CD4-positive, alpha-beta T cell treated with Interleukin-4 for 1 hour (primary cell): Measurements from ENCODE around the gene CEP85.

Experiments used
- DNase-seq, 2 donors: peaks; one replicate each; pipeline ENCODE4 v3.0.0-alpha.2; 2020 to 2022

Gene CEP85

GRCh38 chr1:26279456-26280332, 45.7 kb downstream of the CEP85 start, which contains the start of gene SH3BGRL3:
Gene SH3BGRL3, plus strand, starts transcription at chr1:26280086. Its CDS starts 70 bp downstream, at chr1:26280156.
- DNase-seq, result peak; percentile 82 to 83

- DNase-seq, result peak in 1 of 2 donors; percentile 19
Observed at GRCh38 chr1:26280333-26281042, 46.5 kb downstream of the CEP85 start.

- no peak for DNase-seq
Observed at GRCh38 chr1:26281091-26281958, 47.3 kb downstream of the CEP85 start.

- no peak for DNase-seq
Observed at GRCh38 chr1:26281971-26282370, 48.0 kb downstream of the CEP85 start.

GRCh38 chr1:26282401-26282918, 48.5 kb downstream of the CEP85 start:
- no peak for DNase-seq

- no peak for DNase-seq
Observed at GRCh38 chr1:26283279-26283853, 49.4 kb downstream of the CEP85 start.

GRCh38 chr1:26283871-26284596, 50.0 kb downstream of the CEP85 start:
- DNase-seq, result no peak

GRCh38 chr1:26284597-26285347, 50.8 kb downstream of the CEP85 start:
- DNase-seq, result peak; percentile 92 to 93

GRCh38 chr1:26285366-26286063, 51.5 kb downstream of the CEP85 start:
- peak in 1 of 2 donors; percentile 35 for DNase-seq

- DNase-seq, result no peak
Observed at GRCh38 chr1:26286064-26286416, 52.0 kb downstream of the CEP85 start.

GRCh38 chr1:26287033-26287711, 53.2 kb downstream of the CEP85 start:
- peak; percentile 75 to 79 for DNase-seq

GRCh38 chr1:26287811-26288210, 53.8 kb downstream of the CEP85 start:
- DNase-seq, result no peak

- peak; percentile 49 to 59 for DNase-seq
Observed at GRCh38 chr1:26288311-26288941, 54.4 kb downstream of the CEP85 start.

GRCh38 chr1:26289158-26290059, 55.4 kb downstream of the CEP85 start:
- peak; percentile 38 to 84 for DNase-seq

GRCh38 chr1:26290122-26290881, 56.3 kb downstream of the CEP85 start:
- peak; percentile 29 to 47 for DNase-seq

GRCh38 chr1:26290882-26291261, 56.9 kb downstream of the CEP85 start:
- no peak for DNase-seq

GRCh38 chr1:26291433-26291832, 57.4 kb downstream of the CEP85 start:
- no peak for DNase-seq
